GM23248 (cell line): Measurements from ENCODE around the gene GRK2. TPM values are rescaled to one million over a fixed set of nuclear protein-coding genes. Genes with fewer than 3 reads are reported as not detected.

Experiments used
- DNase-seq: peaks from one replicate; pipeline ENCODE4 v3.0.0-alpha.2; 2015
- H2AFZ ChIP-seq: fragments of 200-600 bp; sonication (generic); 2 replicates; pipeline ENCODE4 v1.6.1; 2016; ENCODE audit warnings: antibody characterized with exemption
- H3F3A ChIP-seq: fragments of 200-600 bp; sonication (generic); 2 replicates; pipeline ENCODE4 v1.6.1; 2016; ENCODE audit warnings: mild to moderate bottlenecking, antibody characterized with exemption, mixed run types; ENCODE audit not compliant: insufficient read depth
- H3K27ac ChIP-seq: fragments of 200-600 bp; sonication (generic); 2 replicates; pipeline ENCODE4 v1.5.1; 2016; ENCODE audit warnings: mild to moderate bottlenecking
- H3K27me3 ChIP-seq: fragments of 200-600 bp; sonication (generic); replicated peaks from 2 replicates; pipeline ENCODE4 v1.6.1; 2016; ENCODE audit warnings: mild to moderate bottlenecking; ENCODE audit not compliant: insufficient read depth
- H3K36me3 ChIP-seq: fragments of 200-600 bp; sonication (generic); 2 replicates; pipeline ENCODE4 v1.6.1; 2016; ENCODE audit warnings: low read depth, mild to moderate bottlenecking
- H3K4me1 ChIP-seq: fragments of 200-600 bp; sonication (generic); 2 replicates; pipeline ENCODE4 v1.6.1; 2016; ENCODE audit warnings: mild to moderate bottlenecking; ENCODE audit not compliant: insufficient read depth
- H3K4me2 ChIP-seq: fragments of 200-600 bp; sonication (generic); one replicate; pipeline ENCODE4 v1.6.1; 2016; ENCODE audit warnings: mild to moderate bottlenecking; ENCODE audit not compliant: unreplicated experiment
- H3K4me3 ChIP-seq: fragments of 200-600 bp; sonication (generic); 2 replicates; pipeline ENCODE4 v1.5.1; 2016; ENCODE audit warnings: mild to moderate bottlenecking
- H3K79me2 ChIP-seq: fragments of 200-600 bp; sonication (generic); 2 replicates; pipeline ENCODE4 v1.6.1; 2016; ENCODE audit warnings: mild to moderate bottlenecking; ENCODE audit not compliant: insufficient read depth
- H3K9ac ChIP-seq: fragments of 200-600 bp; sonication (generic); 2 replicates; pipeline ENCODE4 v1.6.1; 2016; ENCODE audit warnings: mild to moderate bottlenecking
- H3K9me2 ChIP-seq: fragments of 200-600 bp; sonication (generic); 2 replicates; pipeline ENCODE4 v1.6.1; 2016; ENCODE audit warnings: mixed run types, mild to moderate bottlenecking, moderate library complexity; ENCODE audit not compliant: insufficient read depth
- H3K9me3 ChIP-seq: fragments of 200-600 bp; sonication (generic); one replicate; pipeline ENCODE4 v1.6.1; 2017; ENCODE audit warnings: low read depth
- H4K20me1 ChIP-seq: fragments of 200-600 bp; sonication (generic); 2 replicates; pipeline ENCODE4 v1.6.0; 2016; ENCODE audit not compliant: insufficient read depth
- EZH2 ChIP-seq: fragments of 200-600 bp; sonication (generic); IDR thresholded peaks from 2 replicates; pipeline ENCODE4 v1.6.1; 2018; ENCODE audit warnings: antibody characterized with exemption, mild to moderate bottlenecking; ENCODE audit not compliant: insufficient read depth, poor library complexity, severe bottlenecking
- EZH2phosphoT487 ChIP-seq: fragments of 200-600 bp; sonication (generic); IDR thresholded peaks from 2 replicates; pipeline ENCODE4 v1.6.1; 2018; ENCODE audit warnings: antibody characterized with exemption, moderate library complexity, mild to moderate bottlenecking, low read depth; ENCODE audit not compliant: insufficient read depth
- whole genome bisulfite sequencing, 2 experiments: methylation state at CpG; one replicate each; pipeline ENCODE4 v1.1.6; 2015 to 2017; ENCODE audit warnings: low lambda C conversion rate in 2 of 2, low coverage in 1 of 2; ENCODE audit errors: missing lambda C conversion rate in 2 of 2; 5-methylcytosine and 5-hydroxymethylcytosine counted together
- in situ Hi-C: fragments of 300-500 bp; cut with MboI; formaldehyde crosslinking; loops from 2 replicates; pipeline ENCODE4 v1.15.0; 2020
- polyA plus RNA-seq: library from polyadenylated mRNA; unstranded; fragments of >200 nt; fragmentation: Nextera tagmentation; extraction: Ambion mirVana; gene quantifications from 2 replicates; pipeline ENCODE4 v1.2.1, GENCODE V29; 2016
- total RNA-seq: library from RNA; depleted of rRNA; stranded (reverse); fragments of >200 nt; shearing (Covaris generic); gene quantifications from 2 replicates; pipeline ENCODE4 v1.2.3, GENCODE V29; 2014; rRNA removed

GRK2 gene
- total and polyA plus RNA-seq, 2 experiments from 2014 or later: 7.8 to 43.0 TPM

DNA sequence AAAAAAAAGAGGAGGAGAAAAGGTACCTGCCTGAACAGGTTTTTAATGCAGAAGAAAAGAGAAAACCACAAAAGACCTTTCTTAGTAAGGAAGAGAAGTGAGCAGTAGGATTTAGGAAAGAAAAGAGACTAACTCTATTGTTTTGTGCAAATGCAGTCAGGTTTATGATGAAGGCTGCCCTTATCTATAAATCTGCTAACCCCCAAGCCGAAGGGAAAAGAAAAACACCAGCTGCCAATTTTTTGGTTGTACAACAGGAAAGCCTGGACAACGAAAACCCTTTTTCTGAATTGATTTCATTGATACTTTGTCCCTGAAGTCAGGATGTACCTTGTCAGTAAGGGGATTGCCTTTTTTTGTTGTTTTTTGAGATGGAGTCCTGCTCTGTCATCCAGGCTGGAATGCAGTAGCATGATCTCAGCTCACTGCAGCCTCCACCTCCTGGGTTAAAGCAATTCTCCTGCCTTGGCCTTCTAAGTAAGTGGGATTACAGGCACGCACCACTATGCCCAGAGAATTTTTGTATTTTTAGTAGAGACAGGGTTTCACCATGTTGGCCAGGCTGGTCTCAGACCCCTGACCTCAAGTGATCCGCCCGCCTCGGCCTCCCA, 65.9 kb downstream of the GRK2 start:
- DNase-seq: no peak
- Histone ChIP-seq H3K27ac (no peak overlapping the region), H3K4me3 (no peak overlapping the region), H3K9me3 (no peaks in the 10 kb centered on the region), H4K20me1 (no peaks in the 10 kb centered on the region), H2AFZ (no peak overlapping the region), H3K4me1 (no peaks in the 10 kb centered on the region), H3K9ac (no peak overlapping the region), H3F3A (no peaks in the 10 kb centered on the region), H3K9me2 (no peaks in the 10 kb centered on the region), H3K79me2 (no peaks in the 10 kb centered on the region), H3K4me2 (no peak overlapping the region), H3K27me3 (no peaks in the 10 kb centered on the region), H3K36me3 (no peaks in the 10 kb centered on the region)
- WGBS, 2 experiments: 95 to 96% methylated on average over 6 of the region's 6 CpGs
- TF ChIP-seq EZH2phosphoT487: no peak
- TF ChIP-seq EZH2: no peak
- in situ Hi-C loops: no loop called here

Other genes with a start within 250 kb of the GRK2 start
- 2.8 and 3.3 TPM in 2 replicates for gene SYT12, start 243.3 kb upstream of the GRK2 start, total RNA-seq
- 0.75 and 1.9 TPM in 2 replicates for gene SYT12, start 243.3 kb upstream of the GRK2 start, polyA plus RNA-seq
- gene RHOD, start 209.6 kb upstream of the GRK2 start, total RNA-seq: 14.2 and 28.7 TPM in 2 replicates
- gene RHOD, start 209.6 kb upstream of the GRK2 start, polyA plus RNA-seq: 32.3 and 33.2 TPM in 2 replicates
- 23.4 and 34.4 TPM in 2 replicates for gene KDM2A, start 147.2 kb upstream of the GRK2 start, total RNA-seq
- gene KDM2A, start 147.2 kb upstream of the GRK2 start, polyA plus RNA-seq: 10.9 and 12.1 TPM in 2 replicates
- 27.6 and 42.9 TPM in 2 replicates for gene ANKRD13D, start 22.8 kb downstream of the GRK2 start, total RNA-seq
- 13.4 and 16.4 TPM in 2 replicates for gene ANKRD13D, start 22.8 kb downstream of the GRK2 start, polyA plus RNA-seq
- gene SSH3, start 37.1 kb downstream of the GRK2 start, total RNA-seq: 20.1 and 41.6 TPM in 2 replicates
- 25.2 and 26.4 TPM in 2 replicates for gene SSH3, start 37.1 kb downstream of the GRK2 start, polyA plus RNA-seq
- gene POLD4, start 87.1 kb downstream of the GRK2 start, total RNA-seq: 86.6 and 109 TPM in 2 replicates
- 121 and 136 TPM in 2 replicates for gene POLD4, start 87.1 kb downstream of the GRK2 start, polyA plus RNA-seq
- gene CLCF1, start 107.1 kb downstream of the GRK2 start, total RNA-seq: 33.0 and 39.1 TPM in 2 replicates
- 20.0 and 21.1 TPM in 2 replicates for gene CLCF1, start 107.1 kb downstream of the GRK2 start, polyA plus RNA-seq
- 0.51 and 4.6 TPM in 2 replicates for gene RAD9A, start 125.5 kb downstream of the GRK2 start, total RNA-seq
- gene RAD9A, start 125.5 kb downstream of the GRK2 start, polyA plus RNA-seq: 3.9 and 5.7 TPM in 2 replicates
- gene PPP1CA, start 135.4 kb downstream of the GRK2 start, total RNA-seq: 140 and 172 TPM in 2 replicates
- 207 and 222 TPM in 2 replicates for gene PPP1CA, start 135.4 kb downstream of the GRK2 start, polyA plus RNA-seq
- not detected in 2 replicates for gene TBC1D10C, start 137.6 kb downstream of the GRK2 start, total RNA-seq
- gene TBC1D10C, start 137.6 kb downstream of the GRK2 start, polyA plus RNA-seq: 0.25 TPM in 1 of 2 replicates, not detected in the other
- gene CARNS1, start 149.2 kb downstream of the GRK2 start, total RNA-seq: 0.38 and 0.43 TPM in 2 replicates
- 0.13 and 0.38 TPM in 2 replicates for gene CARNS1, start 149.2 kb downstream of the GRK2 start, polyA plus RNA-seq
- 68.0 and 71.2 TPM in 2 replicates for gene RPS6KB2, start 162.0 kb downstream of the GRK2 start, total RNA-seq
- 52.3 and 53.0 TPM in 2 replicates for gene RPS6KB2, start 162.0 kb downstream of the GRK2 start, polyA plus RNA-seq
- not detected in 2 replicates for gene PTPRCAP, start 171.2 kb downstream of the GRK2 start, total RNA-seq
- 0.43 and 0.68 TPM in 2 replicates for gene PTPRCAP, start 171.2 kb downstream of the GRK2 start, polyA plus RNA-seq
- gene CORO1B, start 177.0 kb downstream of the GRK2 start, total RNA-seq: 107 and 113 TPM in 2 replicates
- 78.1 and 80.2 TPM in 2 replicates for gene CORO1B, start 177.0 kb downstream of the GRK2 start, polyA plus RNA-seq
- not detected in 2 replicates for gene GPR152, start 186.3 kb downstream of the GRK2 start, total RNA-seq
- not detected in 2 replicates for gene GPR152, start 186.3 kb downstream of the GRK2 start, polyA plus RNA-seq
- not detected in 2 replicates for gene CABP4, start 188.9 kb downstream of the GRK2 start, total RNA-seq
- gene CABP4, start 188.9 kb downstream of the GRK2 start, polyA plus RNA-seq: not detected in 2 replicates
- 13.4 and 67.2 TPM in 2 replicates for gene TMEM134, start 202.8 kb downstream of the GRK2 start, total RNA-seq
- gene TMEM134, start 202.8 kb downstream of the GRK2 start, polyA plus RNA-seq: 99.3 and 103 TPM in 2 replicates
- 46.4 and 58.5 TPM in 2 replicates for gene AIP, start 216.6 kb downstream of the GRK2 start, total RNA-seq
- gene AIP, start 216.6 kb downstream of the GRK2 start, polyA plus RNA-seq: 56.1 and 57.3 TPM in 2 replicates
- 30.7 and 31.2 TPM in 2 replicates for gene PITPNM1, start 238.9 kb downstream of the GRK2 start, total RNA-seq
- 10.8 and 12.1 TPM in 2 replicates for gene PITPNM1, start 238.9 kb downstream of the GRK2 start, polyA plus RNA-seq
- gene CDK2AP2, start 241.7 kb downstream of the GRK2 start, total RNA-seq: 20.5 and 29.6 TPM in 2 replicates
- 54.1 and 55.2 TPM in 2 replicates for gene CDK2AP2, start 241.7 kb downstream of the GRK2 start, polyA plus RNA-seq